Brain microvascular endothelial cell (primary cell): ENCODE data around the gene PRKG1.

Source experiments
- DNase-seq: peaks from one replicate; pipeline ENCODE4 v3.0.0-alpha.2; 2020
- H3K27ac ChIP-seq: fragments of 250-450 bp; sonication (Bioruptor Pico); 2 replicates; pipeline ENCODE4 v1.5.1; 2020; ENCODE audit warnings: mild to moderate bottlenecking, moderate library complexity
- H3K27me3 ChIP-seq: fragments of 250-450 bp; sonication (Bioruptor Pico); replicated peaks from 2 replicates; pipeline ENCODE4 v1.5.1; 2020; ENCODE audit warnings: mild to moderate bottlenecking
- H3K36me3 ChIP-seq: fragments of 250-450 bp; sonication (Bioruptor Pico); replicated peaks from 2 replicates; pipeline ENCODE4 v1.5.1; 2020; ENCODE audit warnings: mild to moderate bottlenecking
- H3K4me3 ChIP-seq: 2 replicates; pipeline ENCODE4 v1.5.1; 2011; ENCODE audit warnings: low read depth, mild to moderate bottlenecking, control low read depth, low read length, moderate library complexity
- CTCF ChIP-seq: IDR thresholded peaks from 2 replicates; pipeline ENCODE4 v1.5.1; 2011; ENCODE audit warnings: low read depth, mild to moderate bottlenecking, moderate library complexity, low read length, control low read depth, inconsistent platforms; ENCODE audit errors: missing control alignments
- in situ Hi-C: cut with HindIII; loops from 2 replicates; pipeline ENCODE4 v1.10.0; 2017; ENCODE audit warnings: low sequenced_read_pairs, low pct_ligation_motif_present

Gene PRKG1

GRCh38 chr10:52098130-52098529 is 1023.8 kb downstream of the PRKG1 start:
- in situ Hi-C loops: no loop called here
- no peak for DNase-seq
- Histone ChIP-seq H3K27ac (no peak overlapping the region), H3K4me3 (no peak overlapping the region), H3K27me3 (no peaks in the 10 kb centered on the region), H3K36me3 (no peaks in the 10 kb centered on the region)
- no peak for TF ChIP-seq CTCF

GRCh38 chr10:52099026-52099600 is 1024.8 kb downstream of the PRKG1 start:
- no peak for TF ChIP-seq CTCF
- Histone ChIP-seq H3K27me3 (no peaks in the 10 kb centered on the region), H3K27ac (no peak overlapping the region), H3K4me3 (no peak overlapping the region), H3K36me3 (no peaks in the 10 kb centered on the region)
- DNase-seq: no peak
- in situ Hi-C loops: no loop called here

- no peak for DNase-seq
- Histone ChIP-seq H3K27me3 (no peaks in the 10 kb centered on the region), H3K27ac (no peak overlapping the region), H3K4me3 (no peak overlapping the region), H3K36me3 (no peaks in the 10 kb centered on the region)
- in situ Hi-C loops: no loop called here
- no peak for TF ChIP-seq CTCF
Observed at GRCh38 chr10:52100011-52100547, 1025.8 kb downstream of the PRKG1 start.

- no peak for TF ChIP-seq CTCF
- Histone ChIP-seq H3K36me3 (no peaks in the 10 kb centered on the region), H3K4me3 (no peak overlapping the region), H3K27me3 (no peaks in the 10 kb centered on the region), H3K27ac (no peak overlapping the region)
- DNase-seq: no peak
- in situ Hi-C loops: no loop called here
Observed at GRCh38 chr10:52105301-52105700, 1031.0 kb downstream of the PRKG1 start.

- Histone ChIP-seq H3K27me3 (no peaks in the 10 kb centered on the region), H3K27ac (no peak overlapping the region), H3K36me3 (no peaks in the 10 kb centered on the region), H3K4me3 (no peak overlapping the region)
- no peak for DNase-seq
- in situ Hi-C loops: no loop called here
- no peak for TF ChIP-seq CTCF
Observed at GRCh38 chr10:52106011-52106410, 1031.7 kb downstream of the PRKG1 start.

- Histone ChIP-seq H3K27me3 (no peaks in the 10 kb centered on the region), H3K36me3 (no peaks in the 10 kb centered on the region), H3K27ac (no peak overlapping the region), H3K4me3 (no peak overlapping the region)
- TF ChIP-seq CTCF: no peak
- in situ Hi-C loops: no loop called here
- peak; percentile 37 for DNase-seq
Observed at GRCh38 chr10:52106899-52107298, 1032.6 kb downstream of the PRKG1 start.
